DND-41 (cell line): ENCODE measurements around the gene PTPRH.

ENCODE experiments used
- ATAC-seq: fragments of 200-7000 bp; cut with Tn5 transposase; 3 replicates; pipeline ENCODE4 v1.9.1; 2021; ENCODE audit warnings: low read depth; ENCODE audit not compliant: insufficient read depth
- DNase-seq: peaks from one replicate; pipeline ENCODE4 v3.0.0-alpha.2; 2020
- H2AFZ ChIP-seq: 2 replicates; pipeline ENCODE4 v1.6.0; 2012; ENCODE audit warnings: low read depth, low read length
- H3K27ac ChIP-seq: 2 replicates; pipeline ENCODE4 v1.5.1; 2012; ENCODE audit warnings: low read length, inconsistent platforms
- H3K27me3 ChIP-seq: fragments of 200-600 bp; sonication (generic); 2 replicates; pipeline ENCODE4 v1.6.0; 2012; ENCODE audit warnings: low read length, mild to moderate bottlenecking, inconsistent platforms; ENCODE audit not compliant: insufficient read depth, poor library complexity
- H3K36me3 ChIP-seq: 2 replicates; pipeline ENCODE4 v1.5.1; 2012; ENCODE audit warnings: low read length, inconsistent platforms; ENCODE audit not compliant: insufficient read depth
- H3K4me1 ChIP-seq: 2 replicates; pipeline ENCODE4 v1.5.1; 2012; ENCODE audit warnings: mild to moderate bottlenecking, low read length; ENCODE audit not compliant: insufficient read depth
- H3K4me2 ChIP-seq: 2 replicates; pipeline ENCODE4 v1.6.0; 2012; ENCODE audit warnings: mild to moderate bottlenecking, moderate library complexity, low read length, inconsistent platforms; ENCODE audit not compliant: insufficient read depth
- H3K4me3 ChIP-seq, 2 experiments: fragments of 200-600 bp in 1 of 2; shearing (Covaris generic) in 1 of 2; 2 replicates each; pipeline ENCODE4 v1.5.1; 2012 to 2016; ENCODE audit warnings: inconsistent platforms in 2 of 2, low read length in 2 of 2, mild to moderate bottlenecking in 2 of 2, low read depth in 1 of 2, moderate library complexity in 1 of 2
- H3K79me2 ChIP-seq: 2 replicates; pipeline ENCODE4 v1.6.0; 2012; ENCODE audit warnings: low read length, inconsistent platforms; ENCODE audit not compliant: insufficient read depth
- H3K9ac ChIP-seq: 2 replicates; pipeline ENCODE4 v1.6.0; 2012; ENCODE audit warnings: low read depth, mild to moderate bottlenecking, inconsistent platforms, low read length, moderate library complexity
- H3K9me3 ChIP-seq: 2 replicates; pipeline ENCODE4 v1.5.1; 2012; ENCODE audit warnings: low read length, moderate library complexity, mild to moderate bottlenecking, inconsistent platforms; ENCODE audit not compliant: insufficient read depth, severe bottlenecking
- H4K20me1 ChIP-seq: 2 replicates; pipeline ENCODE4 v1.6.0; 2012; ENCODE audit warnings: low read length; ENCODE audit not compliant: insufficient read depth
- CTCF ChIP-seq: IDR thresholded peaks from 2 replicates; pipeline ENCODE4 v1.5.1; 2012; ENCODE audit warnings: borderline replicate concordance, low read length, moderate library complexity, mild to moderate bottlenecking; ENCODE audit not compliant: poor library complexity, severe bottlenecking; ENCODE audit errors: extremely low read depth
- EZH2 ChIP-seq: IDR thresholded peaks from 3 replicates; pipeline ENCODE4 v1.6.1; 2012; ENCODE audit warnings: borderline replicate concordance, low read depth, mild to moderate bottlenecking, moderate library complexity, low read length, inconsistent platforms; ENCODE audit not compliant: severe bottlenecking

The PTPRH gene

DNA sequence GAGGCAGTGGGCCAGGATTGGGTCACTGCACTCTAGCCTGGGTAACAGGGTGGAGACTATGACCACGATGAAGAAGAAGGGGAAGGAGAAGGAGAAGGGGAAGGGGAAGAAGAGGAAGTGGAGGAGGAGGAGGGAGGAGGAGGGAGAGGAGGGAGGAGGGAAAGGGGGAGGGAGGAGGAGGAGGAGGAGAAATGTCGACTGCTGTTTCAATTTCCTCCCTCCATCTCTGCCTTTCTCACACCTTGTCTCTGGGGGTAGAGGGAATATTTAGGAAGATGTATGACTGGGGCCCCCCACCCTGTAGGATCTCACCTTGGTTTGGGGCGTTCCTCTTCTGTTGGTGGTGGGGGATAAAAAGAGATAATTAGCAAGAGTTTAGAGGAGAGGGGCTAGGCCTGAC is 64.1 kb downstream of the PTPRH start:
- Histone ChIP-seq H3K9ac (no peak overlapping the region), H3K4me3 (no peak overlapping the region), H3K36me3 (no peaks in the 10 kb centered on the region), H3K27ac (no peak overlapping the region), H3K4me1 (no peaks in the 10 kb centered on the region), H2AFZ (no peak overlapping the region), H3K9me3 (no peaks in the 10 kb centered on the region), H3K27me3 (peaks cover 13% of the 10 kb centered on the region), H4K20me1 (0 out of 2 replicates have a peak, but pooled peaks cover 3% of the 10 kb centered on the region), H3K4me2 (no peak overlapping the region), H3K79me2 (no peaks in the 10 kb centered on the region)
- no peak for TF ChIP-seq EZH2
- no peak for TF ChIP-seq CTCF
- no peak for ATAC-seq
- no peak for DNase-seq

DNA sequence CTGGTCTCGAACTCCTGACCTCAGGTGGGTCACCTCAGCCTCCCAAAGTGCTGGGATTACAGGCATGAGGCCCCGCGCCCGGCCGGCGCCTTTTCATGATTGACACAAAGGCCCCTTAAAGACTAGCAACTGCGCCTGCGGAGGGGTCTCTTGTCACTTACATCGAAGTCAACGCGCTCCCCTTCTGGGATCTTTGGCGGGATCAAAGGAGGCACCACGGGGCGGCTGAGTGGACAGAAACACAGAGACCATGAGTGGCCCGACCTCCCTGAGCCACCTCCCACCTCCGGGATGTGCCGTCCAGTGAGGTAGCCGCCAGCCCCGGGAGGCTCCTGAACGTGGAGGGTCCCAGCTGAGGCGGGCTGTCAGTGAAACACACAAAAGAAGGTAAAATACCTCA is 67.6 kb downstream of the PTPRH start:
- Histone ChIP-seq H2AFZ (no peak overlapping the region), H4K20me1 (0 out of 2 replicates have a peak, but pooled peaks cover 3% of the 10 kb centered on the region), H3K79me2 (no peaks in the 10 kb centered on the region), H3K4me3 (no peak overlapping the region), H3K4me1 (no peaks in the 10 kb centered on the region), H3K27me3 (peaks cover 9% of the 10 kb centered on the region), H3K4me2 (no peak overlapping the region), H3K36me3 (no peaks in the 10 kb centered on the region), H3K27ac (no peak overlapping the region), H3K9me3 (no peaks in the 10 kb centered on the region), H3K9ac (no peak overlapping the region)
- ATAC-seq, result no peak
- DNase-seq, result no peak
- TF ChIP-seq EZH2, result no peak
- no peak for TF ChIP-seq CTCF

DNA sequence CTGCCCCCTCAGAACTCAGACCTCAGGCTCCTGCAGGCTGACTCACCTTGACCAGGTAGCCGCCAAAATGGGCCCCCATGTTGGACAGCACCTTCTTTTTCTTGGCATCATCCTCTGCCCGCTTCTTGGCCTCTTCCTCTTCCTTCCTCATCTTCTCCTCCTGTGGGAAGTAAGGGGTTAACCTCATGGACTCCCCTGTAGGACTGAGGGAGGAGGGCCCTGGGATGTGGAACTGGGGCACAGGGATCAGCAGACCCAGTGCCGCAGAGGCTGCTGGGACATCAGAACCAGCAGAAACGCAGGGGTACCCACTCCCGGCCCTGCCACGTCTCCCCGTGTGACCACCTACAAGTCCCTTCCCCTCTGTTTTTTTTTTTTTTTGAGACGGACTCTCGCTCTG is 71.4 kb downstream of the PTPRH start:
- Histone ChIP-seq H3K9me3 (no peaks in the 10 kb centered on the region), H2AFZ (no peak overlapping the region), H3K9ac (no peak overlapping the region), H3K36me3 (no peaks in the 10 kb centered on the region), H3K4me1 (no peaks in the 10 kb centered on the region), H4K20me1 (0 out of 2 replicates have a peak, but pooled peaks cover 3% of the 10 kb centered on the region), H3K4me2 (no peak overlapping the region), H3K27ac (no peak overlapping the region), H3K4me3 (no peak overlapping the region), H3K27me3 (peaks cover under 1% of the 10 kb centered on the region), H3K79me2 (no peaks in the 10 kb centered on the region)
- ATAC-seq (no peak), DNase-seq (no peak)
- TF ChIP-seq CTCF (no peak), EZH2 (no peak)
